GM23248 (cell line): Measurements from ENCODE around the gene LDLRAD3. TPM values are rescaled to one million over a fixed set of nuclear protein-coding genes. Genes with fewer than 3 reads are reported as not detected.

Experiments used
- DNase-seq: peaks from one replicate; pipeline ENCODE4 v3.0.0-alpha.2; 2015
- H2AFZ ChIP-seq: fragments of 200-600 bp; sonication (generic); 2 replicates; pipeline ENCODE4 v1.6.1; 2016; ENCODE audit warnings: antibody characterized with exemption
- H3F3A ChIP-seq: fragments of 200-600 bp; sonication (generic); 2 replicates; pipeline ENCODE4 v1.6.1; 2016; ENCODE audit warnings: mild to moderate bottlenecking, antibody characterized with exemption, mixed run types; ENCODE audit not compliant: insufficient read depth
- H3K27ac ChIP-seq: fragments of 200-600 bp; sonication (generic); 2 replicates; pipeline ENCODE4 v1.5.1; 2016; ENCODE audit warnings: mild to moderate bottlenecking
- H3K27me3 ChIP-seq: fragments of 200-600 bp; sonication (generic); replicated peaks from 2 replicates; pipeline ENCODE4 v1.6.1; 2016; ENCODE audit warnings: mild to moderate bottlenecking; ENCODE audit not compliant: insufficient read depth
- H3K36me3 ChIP-seq: fragments of 200-600 bp; sonication (generic); 2 replicates; pipeline ENCODE4 v1.6.1; 2016; ENCODE audit warnings: low read depth, mild to moderate bottlenecking
- H3K4me1 ChIP-seq: fragments of 200-600 bp; sonication (generic); 2 replicates; pipeline ENCODE4 v1.6.1; 2016; ENCODE audit warnings: mild to moderate bottlenecking; ENCODE audit not compliant: insufficient read depth
- H3K4me2 ChIP-seq: fragments of 200-600 bp; sonication (generic); one replicate; pipeline ENCODE4 v1.6.1; 2016; ENCODE audit warnings: mild to moderate bottlenecking; ENCODE audit not compliant: unreplicated experiment
- H3K4me3 ChIP-seq: fragments of 200-600 bp; sonication (generic); 2 replicates; pipeline ENCODE4 v1.5.1; 2016; ENCODE audit warnings: mild to moderate bottlenecking
- H3K79me2 ChIP-seq: fragments of 200-600 bp; sonication (generic); 2 replicates; pipeline ENCODE4 v1.6.1; 2016; ENCODE audit warnings: mild to moderate bottlenecking; ENCODE audit not compliant: insufficient read depth
- H3K9ac ChIP-seq: fragments of 200-600 bp; sonication (generic); 2 replicates; pipeline ENCODE4 v1.6.1; 2016; ENCODE audit warnings: mild to moderate bottlenecking
- H3K9me2 ChIP-seq: fragments of 200-600 bp; sonication (generic); 2 replicates; pipeline ENCODE4 v1.6.1; 2016; ENCODE audit warnings: mixed run types, mild to moderate bottlenecking, moderate library complexity; ENCODE audit not compliant: insufficient read depth
- H3K9me3 ChIP-seq: fragments of 200-600 bp; sonication (generic); one replicate; pipeline ENCODE4 v1.6.1; 2017; ENCODE audit warnings: low read depth
- H4K20me1 ChIP-seq: fragments of 200-600 bp; sonication (generic); 2 replicates; pipeline ENCODE4 v1.6.0; 2016; ENCODE audit not compliant: insufficient read depth
- EZH2 ChIP-seq: fragments of 200-600 bp; sonication (generic); IDR thresholded peaks from 2 replicates; pipeline ENCODE4 v1.6.1; 2018; ENCODE audit warnings: antibody characterized with exemption, mild to moderate bottlenecking; ENCODE audit not compliant: insufficient read depth, poor library complexity, severe bottlenecking
- EZH2phosphoT487 ChIP-seq: fragments of 200-600 bp; sonication (generic); IDR thresholded peaks from 2 replicates; pipeline ENCODE4 v1.6.1; 2018; ENCODE audit warnings: antibody characterized with exemption, moderate library complexity, mild to moderate bottlenecking, low read depth; ENCODE audit not compliant: insufficient read depth
- WGBS, 2 experiments: methylation state at CpG; one replicate each; pipeline ENCODE4 v1.1.6; 2015 to 2017; ENCODE audit warnings: low lambda C conversion rate in 2 of 2, low coverage in 1 of 2; ENCODE audit errors: missing lambda C conversion rate in 2 of 2; 5-methylcytosine and 5-hydroxymethylcytosine counted together
- in situ Hi-C: fragments of 300-500 bp; cut with MboI; formaldehyde crosslinking; loops from 2 replicates; pipeline ENCODE4 v1.15.0; 2020
- polyA plus RNA-seq: library from polyadenylated mRNA; unstranded; fragments of >200 nt; fragmentation: Nextera tagmentation; extraction: Ambion mirVana; gene quantifications from 2 replicates; pipeline ENCODE4 v1.2.1, GENCODE V29; 2016
- total RNA-seq: library from RNA; depleted of rRNA; stranded (reverse); fragments of >200 nt; shearing (Covaris generic); gene quantifications from 2 replicates; pipeline ENCODE4 v1.2.3, GENCODE V29; 2014

The LDLRAD3 gene
- total and polyA plus RNA-seq, 2 experiments from 2014 or later, result 6.2 to 6.6 TPM

DNA sequence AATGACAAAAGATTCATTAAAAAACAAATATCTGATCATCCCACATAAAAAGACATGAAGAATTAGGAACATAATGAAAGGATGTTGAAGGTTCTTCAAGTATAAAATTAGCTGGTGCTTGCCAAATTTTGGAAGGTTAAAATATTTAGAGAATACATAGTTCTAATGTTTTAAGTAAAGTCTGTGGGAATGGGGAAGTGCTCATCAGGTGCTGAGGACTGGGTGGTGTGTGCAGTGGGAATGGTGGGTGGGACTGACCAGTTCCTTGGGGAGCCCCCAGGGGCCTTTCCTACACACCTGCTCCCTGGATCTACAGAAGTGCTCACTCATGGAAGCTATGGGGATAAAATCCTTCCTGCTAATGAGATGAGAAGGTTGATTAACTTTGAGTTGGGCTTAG is 11.8 kb downstream of the LDLRAD3 start:
- Histone ChIP-seq H3K4me1 (no peaks in the 10 kb centered on the region), H3K9ac (no peak overlapping the region), H3K36me3 (no peaks in the 10 kb centered on the region), H3K9me2 (no peaks in the 10 kb centered on the region), H2AFZ (no peak overlapping the region), H3K27me3 (no peaks in the 10 kb centered on the region), H3K27ac (no peak overlapping the region), H3K4me3 (no peak overlapping the region), H3K79me2 (peaks cover 2% of the 10 kb centered on the region; the same call in 1 of the 2 replicates), H3F3A (no peaks in the 10 kb centered on the region), H3K9me3 (no peaks in the 10 kb centered on the region), H3K4me2 (no peak overlapping the region), H4K20me1 (no peaks in the 10 kb centered on the region)
- TF ChIP-seq EZH2phosphoT487 (no peak), EZH2 (no peak)
- no peak for DNase-seq
- in situ Hi-C loops, result no loop called here

DNA sequence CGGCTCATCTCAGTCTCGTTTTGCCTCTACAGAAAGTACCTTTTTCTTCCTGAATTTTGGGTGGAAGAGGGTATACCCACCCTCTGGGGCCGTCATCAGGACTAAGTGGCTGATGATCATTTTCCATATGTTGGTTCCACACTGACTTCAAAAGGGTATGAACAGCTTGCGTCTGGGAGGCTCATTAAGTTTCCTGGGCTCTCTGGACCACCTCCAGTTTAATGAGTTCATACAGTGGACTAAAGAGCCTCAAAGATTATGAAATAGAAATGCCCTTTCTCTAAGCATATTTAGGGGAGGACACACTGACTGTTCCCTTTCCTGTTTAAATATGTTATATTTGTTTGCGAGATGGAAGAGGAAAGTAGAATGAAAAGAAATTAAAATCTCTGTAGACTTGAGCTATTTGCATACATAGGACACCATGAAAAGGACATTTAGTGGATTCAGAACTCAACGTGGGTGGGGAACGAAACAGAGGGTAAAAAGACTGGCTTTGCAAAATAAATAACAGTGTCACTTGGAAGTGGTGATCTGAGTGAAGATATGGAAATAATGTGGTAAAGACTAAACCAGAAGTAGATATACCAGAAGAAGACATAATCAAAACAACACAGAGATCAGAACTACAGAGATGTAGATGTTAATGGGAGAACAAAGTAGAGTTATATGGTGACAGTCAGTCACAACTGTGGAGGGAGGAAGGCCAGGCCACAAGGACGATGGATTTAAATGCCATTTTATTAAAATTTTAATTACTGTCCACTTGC is 18.7 kb downstream of the LDLRAD3 start:
- Histone ChIP-seq H3K9me3 (no peaks in the 10 kb centered on the region), H3K27me3 (no peaks in the 10 kb centered on the region), H4K20me1 (no peaks in the 10 kb centered on the region), H3K9me2 (no peaks in the 10 kb centered on the region), H3F3A (no peaks in the 10 kb centered on the region), H3K4me3 (no peak overlapping the region), H3K4me2 (no peak overlapping the region), H3K27ac (no peak overlapping the region), H2AFZ (no peak overlapping the region), H3K79me2 (peaks cover 5% of the 10 kb centered on the region; the same call in 1 of the 2 replicates), H3K9ac (no peak overlapping the region), H3K4me1 (no peaks in the 10 kb centered on the region), H3K36me3 (no peaks in the 10 kb centered on the region)
- TF ChIP-seq EZH2 (no peak), EZH2phosphoT487 (no peak)
- no peak for DNase-seq
- WGBS, 2 experiments, result 87 to 89% methylated on average over 8 of the region's 8 CpGs
- in situ Hi-C loops, result no loop called here

- H3K4me1 ChIP-seq, result no peaks in the 10 kb centered on the region
- no peaks in the 10 kb centered on the region for H3F3A ChIP-seq
- no peaks in the 10 kb centered on the region for H3K9me3 ChIP-seq
- no peaks in the 10 kb centered on the region for H3K27me3 ChIP-seq
- no peak overlapping the region for H3K4me2 ChIP-seq
- H4K20me1 ChIP-seq, result no peaks in the 10 kb centered on the region
- H3K9me2 ChIP-seq, result no peaks in the 10 kb centered on the region
- TF ChIP-seq EZH2, result no peak
- TF ChIP-seq EZH2phosphoT487, result no peak
- no peaks in the 10 kb centered on the region for H3K36me3 ChIP-seq
- no peak overlapping the region for H3K4me3 ChIP-seq
- no peak overlapping the region for H3K27ac ChIP-seq
- 75 to 77% methylated on average over 3 of the region's 3 CpGs for WGBS, 2 experiments
- no peak overlapping the region for H3K9ac ChIP-seq
- H3K79me2 ChIP-seq, result peaks cover 5% of the 10 kb centered on the region; the same call in 1 of the 2 replicates
- no peak overlapping the region for H2AFZ ChIP-seq
- DNase-seq, result no peak
- in situ Hi-C loops, result no loop called here
Measured at GRCh38 chr11:35963911-35964310, 20.0 kb downstream of the LDLRAD3 start.

- H3K36me3 ChIP-seq, result no peaks in the 10 kb centered on the region
- WGBS, 2 experiments, result 38 to 42% methylated on average over 2 of the region's 2 CpGs
- no peak for DNase-seq
- H3K27ac ChIP-seq, result no peak overlapping the region
- no peaks in the 10 kb centered on the region for H3K4me1 ChIP-seq
- no peaks in the 10 kb centered on the region for H4K20me1 ChIP-seq
- H2AFZ ChIP-seq, result no peak overlapping the region
- H3K4me3 ChIP-seq, result no peak overlapping the region
- H3K27me3 ChIP-seq, result no peaks in the 10 kb centered on the region
- no peaks in the 10 kb centered on the region for H3F3A ChIP-seq
- H3K4me2 ChIP-seq, result no peak overlapping the region
- no peaks in the 10 kb centered on the region for H3K9me2 ChIP-seq
- H3K9me3 ChIP-seq, result no peaks in the 10 kb centered on the region
- H3K79me2 ChIP-seq, result peaks cover 5% of the 10 kb centered on the region; the same call in 1 of the 2 replicates
- in situ Hi-C loops, result no loop called here
- H3K9ac ChIP-seq, result no peak overlapping the region
- TF ChIP-seq EZH2 (no peak), EZH2phosphoT487 (no peak)
Measured at GRCh38 chr11:35964841-35965240, 21.0 kb downstream of the LDLRAD3 start.
